Measurements from ENCODE around the gene ZNF462.

ZNF462 gene

GRCh38 chr9:106992186-106992585, 129.2 kb downstream of the ZNF462 start:
- H3K36me3 Mint-ChIP-seq (ENCODE audit: low read depth): no peaks in the 10 kb centered on the region
- no peak overlapping the region for H3K27ac Mint-ChIP-seq
- no peaks in the 10 kb centered on the region for H3K4me1 Mint-ChIP-seq (ENCODE audit: low read depth)
- peaks cover 10% of the 10 kb centered on the region for H3K9me3 Mint-ChIP-seq
- H3K27me3 Mint-ChIP-seq (ENCODE audit: low read depth): no peaks in the 10 kb centered on the region
- no peak overlapping the region for H3K4me3 Mint-ChIP-seq

DNA sequence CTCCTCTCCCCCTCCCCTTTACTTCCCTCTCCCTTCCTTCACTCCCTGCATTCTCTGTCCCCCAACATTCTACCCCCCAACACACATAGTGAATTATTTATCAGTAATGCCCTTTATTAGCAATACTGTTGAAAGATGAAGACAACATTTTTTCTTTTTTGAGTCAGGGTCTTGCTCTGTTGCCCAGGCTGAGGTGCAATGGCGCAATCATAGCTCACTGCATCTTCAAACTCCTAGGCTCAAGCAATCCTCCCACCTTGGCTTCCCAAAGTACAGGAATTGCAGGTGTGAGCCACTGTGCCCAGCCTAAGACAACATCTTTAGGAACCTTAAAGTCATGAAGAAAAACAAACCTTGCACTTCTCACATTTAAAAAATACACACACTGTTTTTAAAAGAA, 130.6 kb downstream of the ZNF462 start:
- Mint-ChIP-seq H3K27me3 (ENCODE audit: low read depth) (no peaks in the 10 kb centered on the region), H3K36me3 (ENCODE audit: low read depth) (no peaks in the 10 kb centered on the region), H3K27ac (no peak overlapping the region), H3K4me1 (ENCODE audit: low read depth) (no peaks in the 10 kb centered on the region), H3K9me3 (peaks cover 10% of the 10 kb centered on the region), H3K4me3 (no peak overlapping the region)

- Mint-ChIP-seq H3K27me3 (ENCODE audit: low read depth) (no peaks in the 10 kb centered on the region), H3K4me1 (ENCODE audit: low read depth) (no peaks in the 10 kb centered on the region), H3K27ac (no peak overlapping the region)
Observed at GRCh38 chr9:106994463-106994862, 131.5 kb downstream of the ZNF462 start.

GRCh38 chr9:107000218-107000617, 137.3 kb downstream of the ZNF462 start:
- H3K27me3 Mint-ChIP-seq (ENCODE audit: low read depth): no peaks in the 10 kb centered on the region
- H3K4me1 Mint-ChIP-seq (ENCODE audit: low read depth): no peaks in the 10 kb centered on the region
- H3K4me3 Mint-ChIP-seq: no peak overlapping the region
- H3K27ac Mint-ChIP-seq: no peak overlapping the region
- no peaks in the 10 kb centered on the region for H3K36me3 Mint-ChIP-seq (ENCODE audit: low read depth)
- no peaks in the 10 kb centered on the region for H3K9me3 Mint-ChIP-seq

More at GRCh38 chr9:106994463-106994862, 131.5 kb downstream of the ZNF462 start:
- H3K9me3 Mint-ChIP-seq: peaks cover 10% of the 10 kb centered on the region
- no peak overlapping the region for H3K4me3 Mint-ChIP-seq
- no peaks in the 10 kb centered on the region for H3K36me3 Mint-ChIP-seq (ENCODE audit: low read depth)

GRCh38 chr9:107005201-107005600, 142.2 kb downstream of the ZNF462 start:
- Mint-ChIP-seq H3K4me3 (no peak overlapping the region), H3K36me3 (ENCODE audit: low read depth) (no peaks in the 10 kb centered on the region), H3K9me3 (peaks cover 4% of the 10 kb centered on the region), H3K4me1 (ENCODE audit: low read depth) (no peaks in the 10 kb centered on the region), H3K27me3 (ENCODE audit: low read depth) (no peaks in the 10 kb centered on the region), H3K27ac (no peak overlapping the region)

DNA sequence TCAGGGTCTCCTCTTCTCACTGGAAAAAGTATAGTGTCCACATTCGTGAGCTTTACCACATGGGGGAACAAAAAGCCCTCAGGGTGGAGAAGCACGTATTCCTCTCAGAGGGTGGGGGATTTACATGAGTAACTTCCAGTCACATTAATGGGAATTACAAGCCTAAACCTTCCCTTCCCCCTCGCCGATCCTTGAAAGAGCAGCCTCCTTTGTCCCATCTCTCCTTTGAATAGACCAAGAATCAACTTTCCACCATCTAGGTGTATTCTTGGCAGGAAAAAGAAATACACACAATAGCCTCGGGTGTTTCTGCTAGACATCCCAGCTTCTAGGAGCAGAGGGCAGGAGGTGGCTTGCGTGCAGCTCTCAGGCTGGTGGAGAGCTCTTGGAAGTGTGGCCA, 144.4 kb downstream of the ZNF462 start:
- Mint-ChIP-seq H3K27me3 (ENCODE audit: low read depth) (no peaks in the 10 kb centered on the region), H3K9me3 (peaks cover 4% of the 10 kb centered on the region), H3K4me1 (ENCODE audit: low read depth) (no peaks in the 10 kb centered on the region), H3K36me3 (ENCODE audit: low read depth) (no peaks in the 10 kb centered on the region), H3K27ac (no peak overlapping the region), H3K4me3 (no peak overlapping the region)

DNA sequence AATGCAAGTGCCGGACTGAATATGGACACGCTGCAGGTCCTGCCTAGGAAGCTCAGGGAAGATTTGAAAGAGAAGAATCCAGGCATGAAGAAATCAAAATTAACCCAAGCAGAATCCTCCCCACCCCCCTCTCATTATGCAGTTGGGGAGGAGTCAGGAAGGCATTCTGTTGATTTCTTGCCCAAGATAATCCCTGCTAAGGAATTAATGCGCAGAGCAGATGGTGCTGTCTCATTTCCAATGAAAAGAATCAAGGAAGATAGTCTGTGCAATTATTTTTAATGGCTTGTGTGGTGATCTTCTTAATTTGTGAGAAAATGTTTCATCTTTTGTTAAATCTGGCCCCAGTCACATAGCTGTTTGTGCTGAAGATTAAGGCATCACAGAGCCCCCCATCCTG, 145.0 kb downstream of the ZNF462 start:
- H3K4me1 Mint-ChIP-seq (ENCODE audit: low read depth): no peaks in the 10 kb centered on the region
- H3K27ac Mint-ChIP-seq: no peak overlapping the region
- no peaks in the 10 kb centered on the region for H3K27me3 Mint-ChIP-seq (ENCODE audit: low read depth)
- H3K36me3 Mint-ChIP-seq (ENCODE audit: low read depth): no peaks in the 10 kb centered on the region
- no peak overlapping the region for H3K4me3 Mint-ChIP-seq
- peaks cover 4% of the 10 kb centered on the region for H3K9me3 Mint-ChIP-seq

- Mint-ChIP-seq H3K27ac (no peak overlapping the region), H3K27me3 (ENCODE audit: low read depth) (no peaks in the 10 kb centered on the region), H3K36me3 (ENCODE audit: low read depth) (no peaks in the 10 kb centered on the region), H3K4me3 (no peak overlapping the region), H3K9me3 (peaks cover 4% of the 10 kb centered on the region), H3K4me1 (ENCODE audit: low read depth) (no peaks in the 10 kb centered on the region)
Observed at GRCh38 chr9:107008447-107008846, 145.5 kb downstream of the ZNF462 start.

DNA sequence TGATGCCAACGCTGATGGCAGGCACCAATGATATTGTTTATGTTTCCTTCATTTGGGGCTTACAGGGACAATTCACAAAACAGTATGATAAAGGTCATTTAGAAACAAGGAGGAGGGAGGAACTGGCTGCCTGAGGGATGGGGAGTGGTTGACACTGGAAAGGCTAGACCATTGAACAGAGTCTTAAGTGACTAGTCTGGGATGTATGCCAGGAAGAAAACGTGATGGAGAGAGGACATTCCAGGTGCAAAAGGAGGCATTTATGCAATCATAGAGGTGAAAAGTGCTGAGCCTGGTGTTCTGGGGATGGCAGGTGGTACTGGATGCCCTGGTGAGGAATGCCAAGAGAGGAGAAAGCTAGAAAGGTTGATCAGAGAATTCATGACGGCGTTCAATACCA, 153.4 kb downstream of the ZNF462 start:
- no peak overlapping the region for H3K4me3 Mint-ChIP-seq
- peaks cover 6% of the 10 kb centered on the region for H3K9me3 Mint-ChIP-seq
- no peaks in the 10 kb centered on the region for H3K4me1 Mint-ChIP-seq (ENCODE audit: low read depth)
- no peaks in the 10 kb centered on the region for H3K36me3 Mint-ChIP-seq (ENCODE audit: low read depth)
- no peaks in the 10 kb centered on the region for H3K27me3 Mint-ChIP-seq (ENCODE audit: low read depth)
- no peak overlapping the region for H3K27ac Mint-ChIP-seq

DNA sequence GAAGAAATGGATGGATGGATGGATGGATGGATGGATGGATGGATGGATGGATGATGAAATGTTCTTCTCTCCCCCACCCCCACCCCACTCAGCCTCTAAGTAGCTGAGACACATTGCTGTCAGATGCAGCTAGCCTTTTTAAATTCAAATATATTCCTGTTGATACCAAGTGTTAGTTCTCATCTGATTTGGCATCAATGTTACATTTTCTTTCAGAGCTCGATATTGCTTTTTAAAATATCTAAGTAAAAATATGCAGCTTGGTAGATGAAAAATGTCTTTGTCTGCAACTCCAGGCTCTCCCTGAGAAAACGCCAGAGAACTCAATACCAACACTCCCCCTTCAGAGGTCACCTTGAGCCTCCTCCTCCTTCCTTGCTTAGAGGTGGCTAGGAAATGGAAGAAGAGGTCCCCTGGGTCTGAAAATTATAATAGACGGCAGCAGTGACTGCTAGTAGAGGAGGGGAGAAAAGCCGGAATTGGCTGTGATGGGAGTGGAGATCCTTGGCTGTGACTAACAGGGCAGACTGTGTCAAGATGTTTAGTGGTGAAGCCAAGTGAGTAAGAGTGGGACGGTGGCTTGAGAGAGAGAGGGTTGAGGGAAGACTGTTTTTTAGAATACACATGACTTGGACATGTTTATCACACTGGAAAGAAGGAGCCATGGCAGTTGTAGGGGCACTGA, 156.0 kb downstream of the ZNF462 start:
- Mint-ChIP-seq H3K36me3 (ENCODE audit: low read depth) (no peaks in the 10 kb centered on the region), H3K4me1 (ENCODE audit: low read depth) (peaks cover under 1% of the 10 kb centered on the region), H3K27me3 (ENCODE audit: low read depth) (no peaks in the 10 kb centered on the region), H3K9me3 (peaks cover 6% of the 10 kb centered on the region), H3K4me3 (no peak overlapping the region), H3K27ac (no peak overlapping the region)

GRCh38 chr9:107020040-107020530, 157.1 kb downstream of the ZNF462 start:
- Mint-ChIP-seq H3K27me3 (ENCODE audit: low read depth) (no peaks in the 10 kb centered on the region), H3K9me3 (peaks cover 6% of the 10 kb centered on the region), H3K36me3 (ENCODE audit: low read depth) (no peaks in the 10 kb centered on the region), H3K4me1 (ENCODE audit: low read depth) (peaks cover 5% of the 10 kb centered on the region), H3K4me3 (no peak overlapping the region), H3K27ac (no peak overlapping the region)

- H3K4me3 Mint-ChIP-seq: no peak overlapping the region
- H3K36me3 Mint-ChIP-seq (ENCODE audit: low read depth): no peaks in the 10 kb centered on the region
- H3K27ac Mint-ChIP-seq: no peak overlapping the region
- no peaks in the 10 kb centered on the region for H3K9me3 Mint-ChIP-seq
- H3K27me3 Mint-ChIP-seq (ENCODE audit: low read depth): no peaks in the 10 kb centered on the region
- H3K4me1 Mint-ChIP-seq (ENCODE audit: low read depth): peaks cover 5% of the 10 kb centered on the region
Observed at GRCh38 chr9:107024193-107024592, 161.2 kb downstream of the ZNF462 start.

GRCh38 chr9:107025260-107026035, 162.5 kb downstream of the ZNF462 start:
- Mint-ChIP-seq H3K36me3 (ENCODE audit: low read depth) (no peaks in the 10 kb centered on the region), H3K9me3 (no peaks in the 10 kb centered on the region), H3K27ac (no peak overlapping the region), H3K27me3 (ENCODE audit: low read depth) (no peaks in the 10 kb centered on the region), H3K4me3 (no peak overlapping the region), H3K4me1 (ENCODE audit: low read depth) (peaks cover 5% of the 10 kb centered on the region)

GRCh38 chr9:107029146-107029545, 166.2 kb downstream of the ZNF462 start:
- H3K36me3 Mint-ChIP-seq (ENCODE audit: low read depth): no peaks in the 10 kb centered on the region
- H3K4me1 Mint-ChIP-seq (ENCODE audit: low read depth): peaks cover 3% of the 10 kb centered on the region
- no peaks in the 10 kb centered on the region for H3K27me3 Mint-ChIP-seq (ENCODE audit: low read depth)
- no peak overlapping the region for H3K4me3 Mint-ChIP-seq
- H3K27ac Mint-ChIP-seq: no peak overlapping the region
- peaks cover 8% of the 10 kb centered on the region for H3K9me3 Mint-ChIP-seq

GRCh38 chr9:107033966-107034365, 171.0 kb downstream of the ZNF462 start:
- Mint-ChIP-seq H3K27ac (no peak overlapping the region), H3K4me1 (ENCODE audit: low read depth) (no peaks in the 10 kb centered on the region), H3K36me3 (ENCODE audit: low read depth) (no peaks in the 10 kb centered on the region), H3K27me3 (ENCODE audit: low read depth) (no peaks in the 10 kb centered on the region), H3K4me3 (no peak overlapping the region), H3K9me3 (peaks cover 8% of the 10 kb centered on the region)
